Measurements from ENCODE around the gene KIAA0319L.

GRCh38 chr1:35488336-35488735 lies 68.9 kb downstream of the KIAA0319L start:
- TF ChIP-seq HDGF (IDR thresholded peaks at IDR 0.05; ENCODE audit: borderline replicate concordance), result no peak
- no peak for TF ChIP-seq LEF1 (IDR thresholded peaks at IDR 0.05; ENCODE audit: borderline replicate concordance)
- TF ChIP-seq FOXK2 (IDR thresholded peaks at IDR 0.05), result no peak
- no peak for TF ChIP-seq TARDBP (IDR thresholded peaks at IDR 0.05)
- no peak for TF ChIP-seq SP1 (IDR thresholded peaks at IDR 0.05)
